HG02840 (cell line): ENCODE results near the gene SLC12A3.
"Not testable (repeated sequence)": the region's sequence is repeated elsewhere in the genome, so short reads cannot be mapped to it uniquely, and the experiment has no call there.

Experiments used
- ATAC-seq: cut with Tn5 transposase; IDR thresholded peaks from one replicate; pipeline ENCODE4 v1.9.1; 2021; ENCODE audit warnings: mild to moderate bottlenecking, moderate library complexity, moderate number of reproducible peaks; ENCODE audit not compliant: unreplicated experiment, low FRiP score

The SLC12A3 gene

GRCh38 chr16:56868175-56868574, 3.2 kb downstream of the SLC12A3 start:
- no peak for ATAC-seq

- not testable (repeated sequence) for ATAC-seq
Measured at GRCh38 chr16:56868766-56869165, 3.8 kb downstream of the SLC12A3 start.

GRCh38 chr16:56869513-56870275, 4.7 kb downstream of the SLC12A3 start:
- ATAC-seq = no peak

- no peak for ATAC-seq
Measured at GRCh38 chr16:56870276-56870888, 5.4 kb downstream of the SLC12A3 start.

DNA sequence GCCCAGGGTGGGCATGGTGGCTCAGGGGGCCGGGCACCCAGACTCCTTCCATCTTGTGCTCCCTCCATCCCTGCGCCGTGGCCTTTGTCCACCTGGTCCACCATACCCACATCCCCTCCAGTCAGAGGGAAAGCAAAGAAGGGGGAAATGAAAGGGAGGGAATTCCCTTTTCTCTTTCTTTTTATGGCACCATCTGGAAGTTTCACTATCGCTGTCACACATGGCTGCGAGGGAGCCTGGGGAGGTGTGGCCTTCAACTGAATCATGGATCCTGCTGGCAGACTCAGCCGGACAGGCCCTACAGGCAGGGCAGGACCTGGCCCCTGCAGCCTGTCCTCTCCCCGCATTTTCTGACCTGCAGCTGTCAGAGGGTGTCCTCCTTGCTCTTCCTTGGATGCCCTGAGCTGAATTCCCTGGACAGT, 6.2 kb downstream of the SLC12A3 start:
- ATAC-seq = no peak

- ATAC-seq = no peak
Measured at GRCh38 chr16:56872863-56873391, 7.9 kb downstream of the SLC12A3 start.

DNA sequence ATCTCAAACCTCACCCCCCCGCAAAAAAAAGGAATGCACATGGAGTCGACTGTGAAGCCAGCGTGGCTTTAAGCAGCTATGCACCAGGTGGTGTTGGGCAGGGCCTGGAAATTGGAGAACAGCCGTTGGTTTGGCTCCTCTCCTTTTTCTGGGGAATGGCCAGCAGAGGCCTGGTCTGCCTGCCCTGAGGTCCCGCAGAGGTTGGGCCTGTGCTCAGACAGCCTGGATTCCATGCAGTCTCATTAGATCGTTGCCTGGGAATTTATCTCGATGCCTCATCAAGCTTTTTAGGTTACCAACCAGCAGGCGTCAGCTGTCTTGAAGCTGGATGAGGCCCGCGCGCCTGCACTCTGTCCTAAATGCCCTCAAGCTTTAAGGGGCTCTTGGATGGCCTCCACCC, 9.8 kb downstream of the SLC12A3 start:
- ATAC-seq = no peak

GRCh38 chr16:56876048-56876447, 11.0 kb downstream of the SLC12A3 start:
- no peak for ATAC-seq

DNA sequence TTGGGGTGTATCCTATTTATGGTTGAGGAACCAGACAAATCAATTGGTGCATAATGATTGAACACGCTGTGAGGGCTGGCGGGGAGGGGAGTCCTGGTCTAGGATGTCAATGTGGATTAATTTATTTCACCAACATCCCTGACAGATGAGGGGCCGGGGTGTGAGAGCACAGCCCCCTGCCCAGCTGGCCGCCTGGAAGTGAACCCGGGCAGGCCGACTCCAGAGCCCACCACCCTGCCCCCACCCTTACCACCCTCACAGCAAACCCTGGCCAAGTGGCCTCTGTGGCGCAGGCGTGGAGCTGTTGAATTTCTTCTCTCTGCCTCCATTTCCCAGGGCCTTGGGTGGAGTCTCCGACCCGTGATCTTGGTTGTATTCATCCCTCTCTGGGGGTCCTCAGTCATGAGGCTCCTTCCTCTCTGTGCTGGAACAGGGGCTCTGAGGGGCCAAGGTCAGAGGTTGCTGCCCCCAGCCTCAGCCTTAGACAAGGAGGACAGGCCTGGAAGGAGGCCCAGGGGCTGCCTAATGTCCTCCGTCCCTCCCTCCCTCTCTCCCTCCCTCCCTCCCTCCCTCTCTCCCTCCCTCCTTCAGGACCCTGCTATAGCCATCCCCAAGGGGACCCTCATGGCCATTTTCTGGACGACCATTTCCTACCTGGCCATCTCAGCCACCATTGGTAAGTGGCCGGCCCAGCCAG, 12.6 kb downstream of the SLC12A3 start:
- no peak for ATAC-seq

DNA sequence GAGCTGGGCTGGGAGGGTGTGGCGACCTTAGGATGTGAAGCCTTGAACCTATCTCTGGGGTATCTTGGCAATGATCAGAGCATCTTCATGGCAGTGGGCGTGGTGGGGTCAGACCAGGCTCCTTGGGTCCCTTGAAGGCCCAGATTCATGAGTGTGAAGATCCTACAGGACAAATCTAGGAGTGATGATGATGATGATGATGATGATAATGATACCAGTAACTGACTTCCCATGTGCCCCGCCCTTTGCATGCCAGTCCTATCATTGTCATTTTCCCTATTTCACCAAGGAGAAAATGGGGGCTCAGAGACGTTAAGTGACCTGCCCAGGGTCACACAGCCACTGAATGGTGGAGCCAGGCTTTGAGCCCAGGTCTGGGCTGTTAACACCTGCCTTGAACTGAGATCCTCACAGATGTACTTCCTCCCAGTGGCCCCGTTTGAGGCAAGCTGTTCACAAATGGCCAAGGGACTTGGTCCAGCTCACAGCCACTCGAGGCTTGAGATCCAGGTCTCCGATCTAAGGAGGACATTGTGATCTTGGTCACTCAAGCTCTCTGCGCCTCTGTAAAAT, 13.4 kb downstream of the SLC12A3 start:
- ATAC-seq = no peak

- no peak for ATAC-seq
Measured at GRCh38 chr16:56879276-56879675, 14.3 kb downstream of the SLC12A3 start.

DNA sequence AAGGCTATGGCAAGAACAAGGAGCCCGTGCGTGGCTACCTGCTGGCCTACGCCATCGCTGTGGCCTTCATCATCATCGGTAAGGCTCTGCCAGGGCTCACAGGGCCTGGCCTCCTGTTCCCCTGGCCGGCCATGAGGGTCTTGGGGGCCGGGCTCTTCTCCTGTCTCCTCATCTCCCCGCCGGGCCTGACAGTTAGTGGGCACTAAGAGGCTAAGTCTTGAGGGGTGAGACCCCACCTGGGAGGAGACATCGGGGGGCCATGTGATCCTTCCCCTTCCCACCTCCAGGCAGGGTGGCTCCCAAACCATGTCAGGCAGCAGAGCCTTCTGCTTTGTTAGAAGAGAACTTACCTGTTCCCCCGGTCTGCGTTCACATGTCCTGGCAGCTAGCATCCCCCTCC, 15.2 kb downstream of the SLC12A3 start:
- no peak for ATAC-seq

DNA sequence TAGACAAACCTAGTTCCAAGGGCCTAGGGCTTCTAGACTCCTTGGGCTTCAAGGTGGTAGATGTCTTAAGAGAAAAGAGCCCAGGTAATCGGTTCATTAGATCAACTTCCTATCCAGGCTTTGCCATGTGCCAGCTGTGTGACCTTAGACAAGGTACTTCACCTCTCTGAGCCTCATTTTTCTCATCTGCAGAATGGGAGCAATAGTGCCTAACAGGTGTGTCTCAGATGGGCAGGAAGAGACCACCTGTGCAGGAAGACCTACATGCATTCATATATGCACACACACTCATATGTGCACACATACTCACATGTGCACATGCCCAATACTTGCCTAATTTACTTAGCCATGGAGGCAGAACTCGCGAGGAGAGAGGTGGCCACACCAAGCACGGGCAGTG, 15.7 kb downstream of the SLC12A3 start:
- no peak for ATAC-seq

- ATAC-seq = no peak
Measured at GRCh38 chr16:56882077-56882800, 17.2 kb downstream of the SLC12A3 start.

GRCh38 chr16:56883586-56883985, 18.6 kb downstream of the SLC12A3 start:
- no peak for ATAC-seq

GRCh38 chr16:56884026-56884582, 19.1 kb downstream of the SLC12A3 start:
- no peak for ATAC-seq

- ATAC-seq = not testable (repeated sequence)
Measured at GRCh38 chr16:56884929-56885328, 19.9 kb downstream of the SLC12A3 start.

- no peak for ATAC-seq
Measured at GRCh38 chr16:56885446-56886162, 20.6 kb downstream of the SLC12A3 start.

DNA sequence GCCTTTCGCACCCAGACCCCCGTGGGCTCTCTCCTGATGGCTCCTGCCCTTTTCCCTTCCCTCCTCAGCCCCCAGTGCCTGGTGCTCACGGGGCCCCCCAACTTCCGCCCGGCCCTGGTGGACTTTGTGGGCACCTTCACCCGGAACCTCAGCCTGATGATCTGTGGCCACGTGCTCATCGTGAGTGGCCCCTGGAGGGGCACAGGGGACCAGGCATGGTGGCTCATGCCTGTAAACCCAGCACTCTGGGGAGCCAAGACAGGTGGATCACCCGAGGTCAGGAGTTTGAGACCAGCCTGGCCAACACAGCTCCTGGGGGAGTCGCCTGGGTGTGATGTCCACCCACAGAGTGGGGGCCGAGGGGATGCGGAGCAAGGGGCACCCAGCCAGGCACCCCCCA, 21.3 kb downstream of the SLC12A3 start:
- no peak for ATAC-seq
